ENCODE measurements around the gene HECW1.

DNA sequence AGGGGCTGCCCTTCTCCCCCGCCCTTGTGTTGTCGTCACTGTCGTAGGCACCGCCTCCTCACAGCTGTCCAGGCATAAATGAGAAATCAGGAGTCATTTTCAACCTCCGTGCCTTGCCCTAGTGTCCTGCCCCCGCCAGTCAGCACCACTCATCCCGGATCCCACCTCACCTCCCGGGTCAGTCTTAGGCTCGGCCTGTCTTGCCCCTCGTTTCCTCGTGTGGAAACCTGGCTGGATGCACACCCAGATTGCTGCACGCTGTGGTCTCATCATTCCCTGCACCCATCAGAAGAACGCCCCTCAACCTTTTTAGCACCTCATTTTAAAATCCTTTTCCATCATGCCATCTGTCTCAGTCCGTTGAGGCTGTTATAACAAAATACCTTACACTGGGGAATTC is 213.1 kb downstream of the HECW1 start:
- TF ChIP-seq MZF1 (tag by site-specific recombination; IDR thresholded peaks at IDR 0.05; ENCODE audit: borderline replicate concordance) (no peak), ZNF501 (tag by site-specific recombination; IDR thresholded peaks at IDR 0.05) (no peak), ZNF747 (tag by site-specific recombination; IDR thresholded peaks at IDR 0.05) (no peak), ZBTB7A (tag by site-specific recombination; IDR thresholded peaks at IDR 0.05; ENCODE audit: low read depth) (no peak), HOXA7 (CRISPR knock-in tag; IDR thresholded peaks at IDR 0.05; ENCODE audit: borderline replicate concordance) (no peak), ZFP41 (tag by site-specific recombination; IDR thresholded peaks at IDR 0.05; ENCODE audit: borderline replicate concordance) (no peak), ZNF707 (tag by site-specific recombination; IDR thresholded peaks at IDR 0.05) (no peak), ZNF843 (tag by site-specific recombination; IDR thresholded peaks at IDR 0.05) (no peak), ZNF274 (IDR thresholded peaks at IDR 0.05; ENCODE audit: low read length) (no peak), ZNF274 (tag by site-specific recombination; IDR thresholded peaks at IDR 0.05; ENCODE audit: borderline replicate concordance) (no peak), OVOL3 (tag by site-specific recombination; IDR thresholded peaks at IDR 0.05) (no peak), WT1 (tag by site-specific recombination; IDR thresholded peaks at IDR 0.05) (no peak)
- TF ChIP-seq, protein P1, sequence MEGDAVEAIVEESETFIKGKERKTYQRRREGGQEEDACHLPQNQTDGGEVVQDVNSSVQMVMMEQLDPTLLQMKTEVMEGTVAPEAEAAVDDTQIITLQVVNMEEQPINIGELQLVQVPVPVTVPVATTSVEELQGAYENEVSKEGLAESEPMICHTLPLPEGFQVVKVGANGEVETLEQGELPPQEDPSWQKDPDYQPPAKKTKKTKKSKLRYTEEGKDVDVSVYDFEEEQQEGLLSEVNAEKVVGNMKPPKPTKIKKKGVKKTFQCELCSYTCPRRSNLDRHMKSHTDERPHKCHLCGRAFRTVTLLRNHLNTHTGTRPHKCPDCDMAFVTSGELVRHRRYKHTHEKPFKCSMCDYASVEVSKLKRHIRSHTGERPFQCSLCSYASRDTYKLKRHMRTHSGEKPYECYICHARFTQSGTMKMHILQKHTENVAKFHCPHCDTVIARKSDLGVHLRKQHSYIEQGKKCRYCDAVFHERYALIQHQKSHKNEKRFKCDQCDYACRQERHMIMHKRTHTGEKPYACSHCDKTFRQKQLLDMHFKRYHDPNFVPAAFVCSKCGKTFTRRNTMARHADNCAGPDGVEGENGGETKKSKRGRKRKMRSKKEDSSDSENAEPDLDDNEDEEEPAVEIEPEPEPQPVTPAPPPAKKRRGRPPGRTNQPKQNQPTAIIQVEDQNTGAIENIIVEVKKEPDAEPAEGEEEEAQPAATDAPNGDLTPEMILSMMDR (tag by site-specific recombination; IDR thresholded peaks at IDR 0.05): no peak
- TF ChIP-seq, protein P2, sequence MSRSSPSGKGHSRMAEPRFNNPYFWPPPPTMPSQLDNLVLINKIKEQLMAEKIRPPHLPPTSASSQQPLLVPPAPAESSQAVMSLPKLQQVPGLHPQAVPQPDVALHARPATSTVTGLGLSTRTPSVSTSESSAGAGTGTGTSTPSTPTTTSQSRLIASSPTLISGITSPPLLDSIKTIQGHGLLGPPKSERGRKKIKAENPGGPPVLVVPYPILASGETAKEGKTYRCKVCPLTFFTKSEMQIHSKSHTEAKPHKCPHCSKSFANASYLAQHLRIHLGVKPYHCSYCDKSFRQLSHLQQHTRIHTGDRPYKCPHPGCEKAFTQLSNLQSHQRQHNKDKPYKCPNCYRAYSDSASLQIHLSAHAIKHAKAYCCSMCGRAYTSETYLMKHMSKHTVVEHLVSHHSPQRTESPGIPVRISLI (tag by site-specific recombination; IDR thresholded peaks at IDR 0.05): no peak
- TF ChIP-seq, protein P3, sequence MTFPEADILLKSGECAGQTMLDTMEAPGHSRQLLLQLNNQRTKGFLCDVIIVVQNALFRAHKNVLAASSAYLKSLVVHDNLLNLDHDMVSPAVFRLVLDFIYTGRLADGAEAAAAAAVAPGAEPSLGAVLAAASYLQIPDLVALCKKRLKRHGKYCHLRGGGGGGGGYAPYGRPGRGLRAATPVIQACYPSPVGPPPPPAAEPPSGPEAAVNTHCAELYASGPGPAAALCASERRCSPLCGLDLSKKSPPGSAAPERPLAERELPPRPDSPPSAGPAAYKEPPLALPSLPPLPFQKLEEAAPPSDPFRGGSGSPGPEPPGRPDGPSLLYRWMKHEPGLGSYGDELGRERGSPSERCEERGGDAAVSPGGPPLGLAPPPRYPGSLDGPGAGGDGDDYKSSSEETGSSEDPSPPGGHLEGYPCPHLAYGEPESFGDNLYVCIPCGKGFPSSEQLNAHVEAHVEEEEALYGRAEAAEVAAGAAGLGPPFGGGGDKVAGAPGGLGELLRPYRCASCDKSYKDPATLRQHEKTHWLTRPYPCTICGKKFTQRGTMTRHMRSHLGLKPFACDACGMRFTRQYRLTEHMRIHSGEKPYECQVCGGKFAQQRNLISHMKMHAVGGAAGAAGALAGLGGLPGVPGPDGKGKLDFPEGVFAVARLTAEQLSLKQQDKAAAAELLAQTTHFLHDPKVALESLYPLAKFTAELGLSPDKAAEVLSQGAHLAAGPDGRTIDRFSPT (tag by site-specific recombination; IDR thresholded peaks at IDR 0.05): no peak
